HepG2 (cell line): ENCODE data around the gene TFEB. TPM values are rescaled to one million over a fixed set of nuclear protein-coding genes. Genes with fewer than 3 reads are reported as not detected.

Experiments used
- ATAC-seq: fragments of 200-7000 bp; cut with Tn5 transposase; 3 replicates; pipeline ENCODE4 v1.9.1; 2020; ENCODE audit warnings: mild to moderate bottlenecking, moderate library complexity
- BruUV-seq: library from RNA; stranded (reverse); fragments of 400-500 nt; replicated peaks from 2 replicates; lab custom pipeline; 2021; lab: Mats Ljungman, UMichigan
- CTCF ChIA-PET: fragments of 300-600 bp; formaldehyde crosslinking; extraction: SDS; loops from one replicate; lab custom pipeline; 2021; ENCODE audit warnings: low total read pairs, inconsistent platforms, low intra/inter-chr PET ratio; lab: Yijun Ruan, JAX
- POLR2A ChIA-PET: fragments of 350-600 bp; sonication (Branson Sonifier 250); formaldehyde crosslinking; loops from one replicate; lab custom pipeline; 2020; ENCODE audit warnings: antibody characterized with exemption, inconsistent platforms; lab: Yijun Ruan, JAX
- DNase-seq: peaks from one replicate; pipeline ENCODE4 v3.0.0-alpha.2; 2015; ENCODE audit warnings: low spot score
- FAIRE-seq: peaks from 3 replicates; lab custom pipeline; 2011; peaks lifted over from hg19 to GRCh38; lab: Jason Lieb, UNC
- H2AFZ ChIP-seq: one replicate; pipeline ENCODE4 v1.6.1; 2011; ENCODE audit warnings: low read length, inconsistent platforms
- H3K27ac ChIP-seq: fragments of 300-600 bp; 3 replicates; pipeline ENCODE4 v1.8.0; 2011; ENCODE audit warnings: mixed run types, mild to moderate bottlenecking, mixed read lengths, low read length, inconsistent platforms; ENCODE audit not compliant: insufficient read depth; ENCODE audit errors: extremely low read length
- H3K27me3 ChIP-seq, 2 experiments: fragments of 200-600 bp in 1 of 2; 2 replicates in 1 of 2; 3 replicates in 1 of 2; pipeline versions ENCODE4 v1.6.0 to v1.8.0; 2011; ENCODE audit warnings: low read length in 2 of 2, mild to moderate bottlenecking in 2 of 2, moderate library complexity in 2 of 2, inconsistent platforms in 1 of 2; ENCODE audit not compliant: insufficient read depth in 2 of 2, control insufficient read depth in 1 of 2
- H3K36me3 ChIP-seq, 2 experiments: fragments of 200-600 bp in 1 of 2; replicated peaks in 1 of 2; 2 replicates in 1 of 2; 3 replicates in 1 of 2; pipeline versions ENCODE4 v1.5.1 to v1.8.0; 2011; ENCODE audit warnings: low read length in 2 of 2, inconsistent platforms in 1 of 2; ENCODE audit not compliant: insufficient read depth in 2 of 2, control insufficient read depth in 1 of 2
- H3K4me1 ChIP-seq: 2 replicates; pipeline ENCODE4 v1.5.1; 2012; ENCODE audit warnings: low read length, inconsistent platforms; ENCODE audit not compliant: insufficient read depth
- H3K4me2 ChIP-seq: 2 replicates; pipeline ENCODE4 v1.6.0; 2011; ENCODE audit warnings: low read depth, low read length, inconsistent platforms
- H3K4me3 ChIP-seq, 3 experiments: fragments of 200-600 bp in 1 of 3; sonication (generic), shearing (Covaris generic) in 1 of 3; replicated peaks in 1 of 3; 2 replicates each; pipeline ENCODE4 v1.5.1; 2011 to 2016; ENCODE audit warnings: low read length in 3 of 3, inconsistent platforms in 2 of 3, low read depth in 2 of 3, mild to moderate bottlenecking in 2 of 3, control low read depth in 1 of 3, mixed read lengths in 1 of 3; ENCODE audit not compliant: insufficient read depth in 1 of 3
- H3K79me2 ChIP-seq: one replicate; pipeline ENCODE4 v1.6.1; 2011; ENCODE audit warnings: low read length, inconsistent platforms; ENCODE audit not compliant: insufficient read depth
- H3K9ac ChIP-seq: 2 replicates; pipeline ENCODE4 v1.6.0; 2011; ENCODE audit warnings: mild to moderate bottlenecking, low read depth, low read length, inconsistent platforms; ENCODE audit not compliant: insufficient read depth
- H3K9me3 ChIP-seq: 2 replicates; pipeline ENCODE4 v1.5.1; 2012; ENCODE audit warnings: mild to moderate bottlenecking, low read length
- H4K20me1 ChIP-seq: 2 replicates; pipeline ENCODE4 v1.6.0; 2011; ENCODE audit warnings: inconsistent platforms, mild to moderate bottlenecking, low read length, moderate library complexity; ENCODE audit not compliant: insufficient read depth
- FLYWCH1 ChIP-seq: sonication (generic); formaldehyde crosslinking; IDR thresholded peaks from 2 replicates; pipeline ENCODE4 v1.8.1; 2023; ENCODE audit warnings: mild to moderate bottlenecking, missing genetic modification reagents
- HMGXB4 ChIP-seq, 2 experiments: sonication (generic) in 1 of 2; formaldehyde crosslinking in 1 of 2; IDR thresholded peaks; 2 replicates each; pipeline versions ENCODE4 v1.4.0 to v1.6.1; 2018 to 2020; ENCODE audit warnings: missing genetic modification reagents in 2 of 2, borderline replicate concordance in 1 of 2, low read depth in 1 of 2, mild to moderate bottlenecking in 1 of 2, missing biosample characterization in 1 of 2
- MIER2 ChIP-seq: IDR thresholded peaks from 2 replicates; pipeline ENCODE4 v1.6.1; 2016; ENCODE audit warnings: missing biosample characterization, missing genetic modification reagents
- NCOA2 ChIP-seq: sonication (generic); formaldehyde crosslinking; IDR thresholded peaks from 2 replicates; pipeline ENCODE4 v1.8.0; 2022; ENCODE audit warnings: inconsistent platforms
- TCF12 ChIP-seq, 2 experiments: fragments of 450-650 bp in 1 of 2; sonication (generic) in 1 of 2; formaldehyde crosslinking in 1 of 2; IDR thresholded peaks; 2 replicates each; pipeline versions ENCODE4 v1.6.1 to v1.8.0; 2017 to 2022; ENCODE audit warnings: antibody characterized with exemption in 1 of 2, mild to moderate bottlenecking in 1 of 2, missing genetic modification reagents in 1 of 2, moderate library complexity in 1 of 2
- TFAP4 ChIP-seq: sonication (generic); IDR thresholded peaks from 2 replicates; pipeline ENCODE4 v1.6.1; 2016; ENCODE audit warnings: low read depth, borderline replicate concordance
- U2AF1 ChIP-seq: fragments of 200-400 bp; formaldehyde crosslinking; optimal IDR thresholded peaks from 2 replicates; pipeline ENCODE3; 2017; ENCODE audit warnings: mild to moderate bottlenecking, low read depth, low read length
- ZFP90 ChIP-seq: sonication (generic); formaldehyde crosslinking; IDR thresholded peaks from 2 replicates; pipeline ENCODE4 v1.8.0; 2022; ENCODE audit warnings: missing genetic modification reagents, mild to moderate bottlenecking, inconsistent platforms, borderline replicate concordance
- ZGPAT ChIP-seq: IDR thresholded peaks from 2 replicates; pipeline ENCODE4 v1.6.1; 2016; ENCODE audit warnings: mild to moderate bottlenecking
- ZNF20 ChIP-seq: sonication (generic); formaldehyde crosslinking; IDR thresholded peaks from 2 replicates; pipeline ENCODE4 v1.4.0; 2020; ENCODE audit warnings: mild to moderate bottlenecking, moderate library complexity, missing genetic modification reagents
- ZNF646 ChIP-seq: sonication (generic); formaldehyde crosslinking; IDR thresholded peaks from 2 replicates; pipeline ENCODE4 v1.9.0; 2021; ENCODE audit warnings: mild to moderate bottlenecking, missing genetic modification reagents
- WGBS: methylation state at CpG from one replicate; pipeline ENCODE4 v1.1.6; 2017; ENCODE audit warnings: low lambda C conversion rate; 5-methylcytosine and 5-hydroxymethylcytosine counted together
- in situ Hi-C: cut with HindIII; loops from 2 replicates; pipeline ENCODE4 v1.10.0; 2017; ENCODE audit warnings: low pct_unique_long_range_greater_than_20kb; ENCODE audit not compliant: extremely low pct_ligation_motif_present
- intact Hi-C: fragments of 100-400 bp; cut with micrococcal nuclease; formaldehyde crosslinking; loops from one replicate; pipeline ENCODE4 v1.10.0; 2022; ENCODE audit not compliant: unreplicated experiment
- polyA plus RNA-seq, 8 experiments: library from polyadenylated mRNA; depleted of rRNA in 3 of 8; stranded (reverse) in 7 of 8; unstranded in 1 of 8; fragments of >200 nt; fragmentation: Illumina TruSeq in 4 of 8; extraction: Trizol in 4 of 8; gene quantifications; 2 replicates each; pipeline versions ENCODE4 v1.2.1 to v1.2.3, GENCODE V29; 2011 to 2016; ENCODE audit warnings: low read depth in 4 of 8, missing spikeins in 1 of 8, mixed read lengths in 1 of 8; ENCODE audit not compliant: insufficient read depth in 1 of 8
- total RNA-seq, 5 experiments: library from RNA; depleted of rRNA; stranded (reverse); fragments of >200 nt; fragmentation: Illumina TruSeq; extraction: Trizol; gene quantifications; 2 replicates each; pipeline ENCODE4 v1.2.3, GENCODE V29; 2016; ENCODE audit warnings: low read depth in 1 of 5

TFEB gene
- total and polyA plus RNA-seq, 2 of the 13 experiments (the other 11 are each of a cell fraction or from before 2014, with no cell fraction given), result 13.3 to 18.7 TPM

- no peak for TF ChIP-seq ZNF646 (CRISPR knock-in tag)
- no peak for TF ChIP-seq TCF12 (IDR thresholded peaks at IDR 0.05)
- no peak for TF ChIP-seq TCF12 (CRISPR knock-in tag; IDR thresholded peaks at IDR 0.05)
Observed at GRCh38 chr6:41674231-41675000, 61.0 kb downstream of the TFEB start (continued).

- POLR2A ChIA-PET, result no interaction called here
- H3K4me1 ChIP-seq, result peaks cover 7% of the 10 kb centered on the region
- TF ChIP-seq ZNF20 (CRISPR knock-in tag) (no peak), HMGXB4 (CRISPR knock-in tag; IDR thresholded peaks at IDR 0.05; ENCODE audit: borderline replicate concordance in 1 of 2, low read depth in 1 of 2) (no peak), ZFP90 (CRISPR knock-in tag) (no peak), U2AF1 (no peak), MIER2 (CRISPR knock-in tag) (no peak), NCOA2 (no peak), FLYWCH1 (CRISPR knock-in tag) (no peak), TFAP4 (no peak), ZGPAT (CRISPR knock-in tag) (no peak)
Observed at GRCh38 chr6:41673704-41674000, 61.8 kb downstream of the TFEB start.

More at GRCh38 chr6:41673704-41674000, 61.8 kb downstream of the TFEB start:
- H3K9ac ChIP-seq, result no peak overlapping the region
- H3K27me3 ChIP-seq, result peaks cover 8 to 72% of the 10 kb centered on the region in 2 experiments
- H3K36me3 ChIP-seq, result no peaks in the 10 kb centered on the region
- in situ Hi-C loops (no loop called here), intact Hi-C loops (no loop called here)
- no peak overlapping the region for H3K4me2 ChIP-seq
- no peaks in the 10 kb centered on the region for H3K79me2 ChIP-seq
- CTCF ChIA-PET, result no interaction called here
- DNase-seq, result no peak
- WGBS, result 17% methylated on average over 3 of the region's 5 CpGs
- no peaks in the 10 kb centered on the region for H4K20me1 ChIP-seq
- H3K9me3 ChIP-seq, result no peaks in the 10 kb centered on the region
- H3K4me3 ChIP-seq, result no peak overlapping the region
- FAIRE-seq, result no peak
- no peak overlapping the region for H3K27ac ChIP-seq
- BruUV-seq, result no TSS peak
- no peak; the same call in 2 of the 3 replicates for ATAC-seq
- no peak overlapping the region for H2AFZ ChIP-seq
